PFSK-1 (cell line): ENCODE measurements around the gene SPIRE2.

Experiments used
- FOXP2 ChIP-seq: optimal IDR thresholded peaks from 2 replicates; pipeline ENCODE3; 2011; ENCODE audit warnings: borderline replicate concordance, control low read depth, inconsistent platforms; ENCODE audit not compliant: insufficient read depth; ENCODE audit errors: extremely low read length, extremely low read depth
- POLR2AphosphoS5 ChIP-seq: IDR thresholded peaks from 2 replicates; pipeline ENCODE4 v1.6.1; 2012; ENCODE audit warnings: low read depth, mild to moderate bottlenecking, control low read depth, low read length, moderate library complexity
- SIN3A ChIP-seq: IDR thresholded peaks from 2 replicates; pipeline ENCODE4 v1.6.1; 2012; ENCODE audit warnings: mild to moderate bottlenecking, low read length, moderate library complexity, borderline replicate concordance; ENCODE audit not compliant: insufficient read depth
- TAF1 ChIP-seq: IDR thresholded peaks from 2 replicates; pipeline ENCODE4 v1.6.1; 2012; ENCODE audit warnings: low read length, control low read depth, borderline replicate concordance; ENCODE audit not compliant: insufficient read depth
- TF ChIP-seq, protein P1 (sequence below), 2 experiments: IDR thresholded peaks; 2 replicates each; pipeline versions ENCODE4 v1.6.1 to v1.8.0; 2011 to 2012; ENCODE audit warnings: low read depth in 2 of 2, low read length in 2 of 2, control low read depth in 1 of 2, inconsistent platforms in 1 of 2, mild to moderate bottlenecking in 1 of 2, moderate library complexity in 1 of 2; ENCODE audit not compliant: insufficient read depth in 1 of 2

The SPIRE2 gene

DNA sequence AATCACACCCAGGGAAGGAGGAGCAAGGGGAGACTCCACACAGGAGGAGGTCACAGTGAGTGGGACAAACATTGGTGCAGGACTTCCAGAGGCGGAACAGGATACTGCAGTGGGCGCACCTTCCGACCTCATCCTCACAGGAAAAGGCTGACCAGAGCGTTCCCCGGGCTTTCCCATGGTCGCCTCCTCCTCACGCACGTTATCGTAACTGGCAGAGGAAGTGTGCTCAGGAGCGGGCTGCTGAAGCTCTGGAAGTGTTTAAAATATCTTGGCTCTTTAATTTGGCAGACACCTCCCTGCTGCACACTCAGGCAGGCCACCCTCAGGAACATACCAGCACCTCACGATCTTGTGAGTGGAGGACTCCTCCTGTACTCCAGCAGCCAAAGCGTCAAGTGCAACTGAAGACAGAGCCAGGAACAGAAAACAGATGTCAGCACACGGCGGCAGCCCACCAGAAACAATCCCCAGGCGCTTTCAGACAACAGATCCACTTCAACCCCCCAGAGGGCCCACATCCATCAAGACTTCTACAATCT is 29.4 kb upstream of the SPIRE2 start:
- TF ChIP-seq POLR2AphosphoS5 (no peak), SIN3A (no peak), FOXP2 (no peak), TAF1 (no peak)
- TF ChIP-seq, protein P1, sequence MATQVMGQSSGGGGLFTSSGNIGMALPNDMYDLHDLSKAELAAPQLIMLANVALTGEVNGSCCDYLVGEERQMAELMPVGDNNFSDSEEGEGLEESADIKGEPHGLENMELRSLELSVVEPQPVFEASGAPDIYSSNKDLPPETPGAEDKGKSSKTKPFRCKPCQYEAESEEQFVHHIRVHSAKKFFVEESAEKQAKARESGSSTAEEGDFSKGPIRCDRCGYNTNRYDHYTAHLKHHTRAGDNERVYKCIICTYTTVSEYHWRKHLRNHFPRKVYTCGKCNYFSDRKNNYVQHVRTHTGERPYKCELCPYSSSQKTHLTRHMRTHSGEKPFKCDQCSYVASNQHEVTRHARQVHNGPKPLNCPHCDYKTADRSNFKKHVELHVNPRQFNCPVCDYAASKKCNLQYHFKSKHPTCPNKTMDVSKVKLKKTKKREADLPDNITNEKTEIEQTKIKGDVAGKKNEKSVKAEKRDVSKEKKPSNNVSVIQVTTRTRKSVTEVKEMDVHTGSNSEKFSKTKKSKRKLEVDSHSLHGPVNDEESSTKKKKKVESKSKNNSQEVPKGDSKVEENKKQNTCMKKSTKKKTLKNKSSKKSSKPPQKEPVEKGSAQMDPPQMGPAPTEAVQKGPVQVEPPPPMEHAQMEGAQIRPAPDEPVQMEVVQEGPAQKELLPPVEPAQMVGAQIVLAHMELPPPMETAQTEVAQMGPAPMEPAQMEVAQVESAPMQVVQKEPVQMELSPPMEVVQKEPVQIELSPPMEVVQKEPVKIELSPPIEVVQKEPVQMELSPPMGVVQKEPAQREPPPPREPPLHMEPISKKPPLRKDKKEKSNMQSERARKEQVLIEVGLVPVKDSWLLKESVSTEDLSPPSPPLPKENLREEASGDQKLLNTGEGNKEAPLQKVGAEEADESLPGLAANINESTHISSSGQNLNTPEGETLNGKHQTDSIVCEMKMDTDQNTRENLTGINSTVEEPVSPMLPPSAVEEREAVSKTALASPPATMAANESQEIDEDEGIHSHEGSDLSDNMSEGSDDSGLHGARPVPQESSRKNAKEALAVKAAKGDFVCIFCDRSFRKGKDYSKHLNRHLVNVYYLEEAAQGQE (IDR thresholded peaks at IDR 0.05; ENCODE audit: insufficient read depth in 1 of 2, low read depth in 2 of 2, low read length in 2 of 2): no peak

DNA sequence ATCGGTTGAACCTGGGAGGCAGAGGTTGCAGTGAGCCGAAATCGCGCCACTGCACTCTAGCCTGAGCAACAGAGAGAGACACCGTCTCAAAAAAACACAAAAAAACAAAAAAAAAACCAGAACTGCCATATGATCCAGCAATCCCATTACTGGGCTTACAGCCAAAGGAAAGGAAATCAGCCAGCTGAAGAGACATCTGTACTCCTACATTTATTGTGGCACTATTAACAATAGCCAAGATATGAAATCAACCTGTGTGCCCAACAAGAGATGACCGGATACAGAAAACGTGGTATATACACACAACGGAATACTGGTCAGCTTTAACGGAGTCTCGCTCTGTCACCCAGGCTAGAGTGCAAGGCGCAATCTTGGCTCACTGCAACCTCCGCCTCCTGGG is 26.5 kb upstream of the SPIRE2 start:
- TF ChIP-seq SIN3A (no peak), FOXP2 (no peak), TAF1 (no peak), POLR2AphosphoS5 (no peak)
- TF ChIP-seq, protein P1 (IDR thresholded peaks at IDR 0.05; ENCODE audit: insufficient read depth in 1 of 2, low read depth in 2 of 2, low read length in 2 of 2): no peak

DNA sequence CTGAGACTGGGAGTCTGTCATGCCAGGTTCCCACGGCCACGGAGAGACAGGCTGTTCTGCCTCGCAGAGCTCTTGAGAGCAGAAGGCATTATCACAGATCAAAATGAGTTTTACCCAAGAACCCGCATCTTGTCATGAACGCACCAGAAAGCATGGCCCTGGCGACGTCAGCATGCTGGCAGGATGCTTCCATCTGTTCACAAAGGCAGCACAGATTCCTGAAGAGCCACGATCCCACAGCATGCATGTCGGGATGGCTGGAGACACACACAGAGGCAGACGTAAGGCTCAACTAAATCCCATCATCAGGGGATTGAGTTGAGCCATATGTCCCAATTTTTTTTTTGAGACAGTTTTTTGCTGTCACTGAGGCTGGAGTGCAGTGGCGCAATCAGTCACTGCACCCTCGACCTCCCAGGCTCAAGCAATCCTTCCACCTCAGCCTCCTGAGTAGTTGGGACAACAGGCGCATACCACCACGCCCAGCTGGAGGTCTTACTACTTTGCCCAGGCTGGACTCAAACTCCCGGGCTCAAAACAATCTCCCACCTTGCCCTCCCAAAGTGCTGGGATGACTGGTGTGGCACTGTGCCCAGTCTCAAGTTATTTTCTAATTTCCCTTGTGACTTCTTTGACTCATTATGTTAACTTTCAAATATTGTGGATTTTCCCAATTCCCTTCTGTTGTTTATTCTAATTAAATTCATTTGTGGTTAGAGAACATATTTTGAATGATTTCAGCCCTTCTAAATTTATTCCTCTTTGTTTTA is 23.0 kb upstream of the SPIRE2 start:
- TF ChIP-seq POLR2AphosphoS5 (no peak), TAF1 (no peak), FOXP2 (no peak), SIN3A (no peak)
- TF ChIP-seq, protein P1 (IDR thresholded peaks at IDR 0.05; ENCODE audit: insufficient read depth in 1 of 2, low read depth in 2 of 2, low read length in 2 of 2): no peak

DNA sequence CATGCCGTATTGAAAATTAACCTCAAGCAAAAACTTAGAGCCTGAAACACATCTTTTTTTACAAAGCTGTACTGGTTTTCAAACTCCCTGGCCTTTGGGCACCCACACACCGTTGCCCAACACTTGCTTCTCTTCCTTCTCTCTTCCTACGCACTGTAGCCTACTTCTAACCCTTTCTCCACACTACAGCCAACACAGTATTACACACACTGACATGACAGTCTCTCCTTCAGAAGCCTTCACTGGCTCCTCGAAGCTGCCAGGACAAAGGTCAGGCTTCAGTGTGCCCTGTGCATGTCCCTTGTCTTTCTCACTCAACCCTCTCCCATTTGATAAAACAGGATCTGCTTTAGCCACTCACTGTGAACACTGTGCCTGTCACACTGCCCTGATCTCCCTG is 19.8 kb upstream of the SPIRE2 start:
- TF ChIP-seq SIN3A: no peak
- no peak for TF ChIP-seq TAF1

DNA sequence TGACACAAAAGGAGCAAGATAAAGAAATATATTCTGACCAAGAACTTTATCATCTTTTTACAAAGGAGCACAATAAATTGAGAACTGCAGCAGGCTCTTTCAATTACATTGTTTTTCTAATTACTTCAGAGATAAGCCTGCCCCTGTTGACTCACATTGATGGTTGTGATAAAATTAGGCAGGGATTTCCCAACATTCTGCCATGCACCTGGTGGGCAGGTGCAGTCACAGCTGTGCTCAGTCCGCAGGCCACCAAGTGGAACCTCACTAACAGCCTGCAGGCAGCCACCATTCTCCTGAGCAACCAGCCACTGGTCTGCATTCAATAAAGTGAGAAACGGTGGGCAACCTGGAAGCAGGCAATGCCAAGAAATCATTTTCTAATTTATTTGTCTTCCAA is 17.0 kb upstream of the SPIRE2 start:
- no peak for TF ChIP-seq POLR2AphosphoS5
- TF ChIP-seq SIN3A: no peak
- TF ChIP-seq FOXP2: no peak
- TF ChIP-seq, protein P1 (IDR thresholded peaks at IDR 0.05; ENCODE audit: insufficient read depth in 1 of 2, low read depth in 2 of 2, low read length in 2 of 2): no peak
- no peak for TF ChIP-seq TAF1
